GM20000 (cell line): ENCODE results near the gene LTB.

Experiments
- DNase-seq: peaks from one replicate; pipeline ENCODE4 v3.0.0; 2012; ENCODE audit warnings: low spot score
- TF ChIP-seq, protein P1 (sequence below): IDR thresholded peaks from 2 replicates; pipeline ENCODE4 v1.5.1; 2012; ENCODE audit warnings: mild to moderate bottlenecking, control low read depth; ENCODE audit errors: extremely low read depth, missing control alignments

Gene LTB

DNA sequence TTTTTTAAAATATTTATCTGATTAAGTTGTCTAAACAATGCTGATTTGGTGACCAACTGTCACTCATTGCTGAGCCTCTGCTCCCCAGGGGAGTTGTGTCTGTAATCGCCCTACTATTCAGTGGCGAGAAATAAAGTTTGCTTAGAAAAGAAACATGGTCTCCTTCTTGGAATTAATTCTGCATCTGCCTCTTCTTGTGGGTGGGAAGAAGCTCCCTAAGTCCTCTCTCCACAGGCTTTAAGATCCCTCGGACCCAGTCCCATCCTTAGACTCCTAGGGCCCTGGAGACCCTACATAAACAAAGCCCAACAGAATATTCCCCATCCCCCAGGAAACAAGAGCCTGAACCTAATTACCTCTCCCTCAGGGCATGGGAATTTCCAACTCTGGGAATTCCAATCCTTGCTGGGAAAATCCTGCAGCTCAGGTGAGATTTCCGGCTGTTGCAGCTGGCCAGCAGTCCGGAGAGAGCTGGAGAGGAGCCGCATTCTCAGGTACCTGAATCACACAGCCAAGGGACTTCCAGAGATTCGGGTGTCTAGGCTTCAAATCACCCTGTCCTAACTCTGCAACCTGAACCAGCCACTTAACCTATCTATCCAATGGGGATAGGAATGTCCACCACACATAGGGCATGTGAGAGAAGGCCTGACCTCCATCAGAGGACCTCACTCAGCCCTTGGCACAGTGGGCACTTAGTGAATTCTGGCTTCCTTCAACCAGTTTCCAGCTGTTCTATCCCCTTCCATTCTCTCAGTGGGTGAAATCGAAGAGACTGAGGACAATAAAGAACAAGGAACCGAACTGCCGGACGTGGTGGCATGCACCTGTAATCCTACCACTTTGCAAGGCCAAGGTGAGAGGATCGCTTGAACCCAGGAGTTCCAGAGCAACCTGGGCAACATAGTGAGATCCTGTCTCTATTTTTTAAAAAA, 3.8 kb downstream of the LTB start:
- TF ChIP-seq, protein P1, sequence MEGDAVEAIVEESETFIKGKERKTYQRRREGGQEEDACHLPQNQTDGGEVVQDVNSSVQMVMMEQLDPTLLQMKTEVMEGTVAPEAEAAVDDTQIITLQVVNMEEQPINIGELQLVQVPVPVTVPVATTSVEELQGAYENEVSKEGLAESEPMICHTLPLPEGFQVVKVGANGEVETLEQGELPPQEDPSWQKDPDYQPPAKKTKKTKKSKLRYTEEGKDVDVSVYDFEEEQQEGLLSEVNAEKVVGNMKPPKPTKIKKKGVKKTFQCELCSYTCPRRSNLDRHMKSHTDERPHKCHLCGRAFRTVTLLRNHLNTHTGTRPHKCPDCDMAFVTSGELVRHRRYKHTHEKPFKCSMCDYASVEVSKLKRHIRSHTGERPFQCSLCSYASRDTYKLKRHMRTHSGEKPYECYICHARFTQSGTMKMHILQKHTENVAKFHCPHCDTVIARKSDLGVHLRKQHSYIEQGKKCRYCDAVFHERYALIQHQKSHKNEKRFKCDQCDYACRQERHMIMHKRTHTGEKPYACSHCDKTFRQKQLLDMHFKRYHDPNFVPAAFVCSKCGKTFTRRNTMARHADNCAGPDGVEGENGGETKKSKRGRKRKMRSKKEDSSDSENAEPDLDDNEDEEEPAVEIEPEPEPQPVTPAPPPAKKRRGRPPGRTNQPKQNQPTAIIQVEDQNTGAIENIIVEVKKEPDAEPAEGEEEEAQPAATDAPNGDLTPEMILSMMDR: no peak
- DNase-seq: peak; percentile 12

DNA sequence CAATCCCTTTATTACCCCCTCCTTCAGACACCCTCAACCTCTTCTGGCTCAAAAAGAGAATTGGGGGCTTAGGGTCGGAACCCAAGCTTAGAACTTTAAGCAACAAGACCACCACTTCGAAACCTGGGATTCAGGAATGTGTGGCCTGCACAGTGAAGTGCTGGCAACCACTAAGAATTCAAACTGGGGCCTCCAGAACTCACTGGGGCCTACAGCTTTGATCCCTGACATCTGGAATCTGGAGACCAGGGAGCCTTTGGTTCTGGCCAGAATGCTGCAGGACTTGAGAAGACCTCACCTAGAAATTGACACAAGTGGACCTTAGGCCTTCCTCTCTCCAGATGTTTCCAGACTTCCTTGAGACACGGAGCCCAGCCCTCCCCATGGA, 4.7 kb downstream of the LTB start:
- DNase-seq: no peak
- TF ChIP-seq, protein P1: no peak

DNA sequence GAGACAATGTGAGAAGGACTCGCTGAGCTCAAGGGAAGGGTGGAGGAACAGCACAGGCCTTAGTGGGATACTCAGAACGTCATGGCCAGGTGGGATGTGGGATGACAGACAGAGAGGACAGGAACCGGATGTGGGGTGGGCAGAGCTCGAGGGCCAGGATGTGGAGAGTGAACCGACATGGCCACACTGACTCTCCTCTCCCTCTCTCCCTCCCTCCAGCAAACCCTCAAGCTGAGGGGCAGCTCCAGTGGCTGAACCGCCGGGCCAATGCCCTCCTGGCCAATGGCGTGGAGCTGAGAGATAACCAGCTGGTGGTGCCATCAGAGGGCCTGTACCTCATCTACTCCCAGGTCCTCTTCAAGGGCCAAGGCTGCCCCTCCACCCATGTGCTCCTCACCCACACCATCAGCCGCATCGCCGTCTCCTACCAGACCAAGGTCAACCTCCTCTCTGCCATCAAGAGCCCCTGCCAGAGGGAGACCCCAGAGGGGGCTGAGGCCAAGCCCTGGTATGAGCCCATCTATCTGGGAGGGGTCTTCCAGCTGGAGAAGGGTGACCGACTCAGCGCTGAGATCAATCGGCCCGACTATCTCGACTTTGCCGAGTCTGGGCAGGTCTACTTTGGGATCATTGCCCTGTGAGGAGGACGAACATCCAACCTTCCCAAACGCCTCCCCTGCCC, 5.2 kb downstream of the LTB start:
- TF ChIP-seq, protein P1: no peak
- DNase-seq: peak; percentile 61

DNA sequence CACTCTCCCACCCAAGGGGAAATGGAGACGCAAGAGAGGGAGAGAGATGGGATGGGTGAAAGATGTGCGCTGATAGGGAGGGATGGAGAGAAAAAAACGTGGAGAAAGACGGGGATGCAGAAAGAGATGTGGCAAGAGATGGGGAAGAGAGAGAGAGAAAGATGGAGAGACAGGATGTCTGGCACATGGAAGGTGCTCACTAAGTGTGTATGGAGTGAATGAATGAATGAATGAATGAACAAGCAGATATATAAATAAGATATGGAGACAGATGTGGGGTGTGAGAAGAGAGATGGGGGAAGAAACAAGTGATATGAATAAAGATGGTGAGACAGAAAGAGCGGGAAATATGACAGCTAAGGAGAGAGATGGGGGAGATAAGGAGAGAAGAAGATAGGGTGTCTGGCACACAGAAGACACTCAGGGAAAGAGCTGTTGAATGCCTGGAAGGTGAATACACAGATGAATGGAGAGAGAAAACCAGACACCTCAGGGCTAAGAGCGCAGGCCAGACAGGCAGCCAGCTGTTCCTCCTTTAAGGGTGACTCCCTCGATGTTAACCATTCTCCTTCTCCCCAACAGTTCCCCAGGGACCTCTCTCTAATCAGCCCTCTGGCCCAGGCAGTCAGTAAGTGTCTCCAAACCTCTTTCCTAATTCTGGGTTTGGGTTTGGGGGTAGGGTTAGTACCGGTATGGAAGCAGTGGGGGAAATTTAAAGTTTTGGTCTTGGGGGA, 6.1 kb downstream of the LTB start:
- DNase-seq: peak; percentile 31
- TF ChIP-seq, protein P1: no peak

DNA sequence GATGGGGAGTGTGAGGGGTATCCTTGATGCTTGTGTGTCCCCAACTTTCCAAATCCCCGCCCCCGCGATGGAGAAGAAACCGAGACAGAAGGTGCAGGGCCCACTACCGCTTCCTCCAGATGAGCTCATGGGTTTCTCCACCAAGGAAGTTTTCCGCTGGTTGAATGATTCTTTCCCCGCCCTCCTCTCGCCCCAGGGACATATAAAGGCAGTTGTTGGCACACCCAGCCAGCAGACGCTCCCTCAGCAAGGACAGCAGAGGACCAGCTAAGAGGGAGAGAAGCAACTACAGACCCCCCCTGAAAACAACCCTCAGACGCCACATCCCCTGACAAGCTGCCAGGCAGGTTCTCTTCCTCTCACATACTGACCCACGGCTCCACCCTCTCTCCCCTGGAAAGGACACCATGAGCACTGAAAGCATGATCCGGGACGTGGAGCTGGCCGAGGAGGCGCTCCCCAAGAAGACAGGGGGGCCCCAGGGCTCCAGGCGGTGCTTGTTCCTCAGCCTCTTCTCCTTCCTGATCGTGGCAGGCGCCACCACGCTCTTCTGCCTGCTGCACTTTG, 6.8 kb downstream of the LTB start, which contains the start of gene TNF:
Gene TNF (plus strand): TSS at position 231 of the 567 bp plus-strand sequence. CDS start 177 bp downstream, at position 408.
- DNase-seq: peak; percentile 81
- TF ChIP-seq, protein P1: no peak

DNA sequence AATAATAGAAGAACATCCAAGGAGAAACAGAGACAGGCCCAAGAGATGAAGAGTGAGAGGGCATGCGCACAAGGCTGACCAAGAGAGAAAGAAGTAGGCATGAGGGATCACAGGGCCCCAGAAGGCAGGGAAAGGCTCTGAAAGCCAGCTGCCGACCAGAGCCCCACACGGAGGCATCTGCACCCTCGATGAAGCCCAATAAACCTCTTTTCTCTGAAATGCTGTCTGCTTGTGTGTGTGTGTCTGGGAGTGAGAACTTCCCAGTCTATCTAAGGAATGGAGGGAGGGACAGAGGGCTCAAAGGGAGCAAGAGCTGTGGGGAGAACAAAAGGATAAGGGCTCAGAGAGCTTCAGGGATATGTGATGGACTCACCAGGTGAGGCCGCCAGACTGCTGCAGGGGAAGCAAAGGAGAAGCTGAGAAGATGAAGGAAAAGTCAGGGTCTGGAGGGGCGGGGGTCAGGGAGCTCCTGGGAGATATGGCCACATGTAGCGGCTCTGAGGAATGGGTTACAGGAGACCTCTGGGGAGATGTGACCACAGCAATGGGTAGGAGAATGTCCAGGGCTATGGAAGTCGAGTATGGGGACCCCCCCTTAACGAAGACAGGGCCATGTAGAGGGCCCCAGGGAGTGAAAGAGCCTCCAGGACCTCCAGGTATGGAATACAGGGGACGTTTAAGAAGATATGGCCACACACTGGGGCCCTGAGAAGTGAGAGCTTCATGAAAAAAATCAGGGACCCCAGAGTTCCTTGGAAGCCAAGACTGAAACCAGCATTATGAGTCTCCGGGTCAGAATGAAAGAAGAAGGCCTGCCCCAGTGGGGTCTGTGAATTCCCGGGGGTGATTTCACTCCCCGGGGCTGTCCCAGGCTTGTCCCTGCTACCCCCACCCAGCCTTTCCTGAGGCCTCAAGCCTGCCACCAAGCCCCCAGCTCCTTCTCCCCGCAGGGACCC, 7.8 kb downstream of the LTB start:
- TF ChIP-seq, protein P1: peak; percentile 12
- DNase-seq: peak; percentile 17
